GM18870 (cell line): ENCODE data around the gene PRKAG2.
"Not testable (repeated sequence)": the region's sequence is repeated elsewhere in the genome, so short reads cannot be mapped to it uniquely, and the experiment has no call there.

ENCODE experiments used
- ATAC-seq: cut with Tn5 transposase; IDR thresholded peaks from one replicate; pipeline ENCODE4 v1.9.1; 2021; ENCODE audit warnings: moderate library complexity; ENCODE audit not compliant: unreplicated experiment

PRKAG2 gene

DNA sequence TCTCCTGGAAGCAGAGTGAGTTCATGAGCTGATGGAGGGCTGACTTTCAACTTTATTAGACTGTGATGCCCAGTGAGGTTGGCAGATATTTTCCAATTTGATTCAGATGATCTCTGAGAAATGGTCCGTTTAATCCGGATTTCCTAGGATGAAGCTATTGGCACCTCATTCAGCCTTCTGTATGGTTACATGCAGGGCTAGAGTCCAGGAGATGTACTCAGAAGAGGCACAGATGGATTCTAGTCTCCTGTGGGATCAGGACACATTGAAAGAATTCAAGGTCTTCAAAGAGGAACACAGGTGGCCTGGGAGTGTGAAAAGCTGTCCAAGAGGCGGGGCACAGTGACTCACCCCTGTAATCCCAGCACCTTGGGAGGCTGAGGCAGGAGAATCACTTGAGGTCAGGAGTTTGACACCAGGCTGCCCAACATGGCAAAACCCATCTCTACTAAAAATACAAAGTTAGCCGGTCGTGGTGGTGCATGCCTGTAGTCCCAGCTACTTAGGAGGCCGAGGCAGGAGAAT is 334.2 kb downstream of the PRKAG2 start:
- ATAC-seq = no peak

- ATAC-seq = no peak
These were observed 335.0 kb downstream of the PRKAG2 start for GRCh38 chr7:151541709-151542499.

- no peak for ATAC-seq
These were observed 336.8 kb downstream of the PRKAG2 start for GRCh38 chr7:151540146-151540545.

- ATAC-seq = peak; percentile 81
These were observed 337.7 kb downstream of the PRKAG2 start for GRCh38 chr7:151539088-151539671.

DNA sequence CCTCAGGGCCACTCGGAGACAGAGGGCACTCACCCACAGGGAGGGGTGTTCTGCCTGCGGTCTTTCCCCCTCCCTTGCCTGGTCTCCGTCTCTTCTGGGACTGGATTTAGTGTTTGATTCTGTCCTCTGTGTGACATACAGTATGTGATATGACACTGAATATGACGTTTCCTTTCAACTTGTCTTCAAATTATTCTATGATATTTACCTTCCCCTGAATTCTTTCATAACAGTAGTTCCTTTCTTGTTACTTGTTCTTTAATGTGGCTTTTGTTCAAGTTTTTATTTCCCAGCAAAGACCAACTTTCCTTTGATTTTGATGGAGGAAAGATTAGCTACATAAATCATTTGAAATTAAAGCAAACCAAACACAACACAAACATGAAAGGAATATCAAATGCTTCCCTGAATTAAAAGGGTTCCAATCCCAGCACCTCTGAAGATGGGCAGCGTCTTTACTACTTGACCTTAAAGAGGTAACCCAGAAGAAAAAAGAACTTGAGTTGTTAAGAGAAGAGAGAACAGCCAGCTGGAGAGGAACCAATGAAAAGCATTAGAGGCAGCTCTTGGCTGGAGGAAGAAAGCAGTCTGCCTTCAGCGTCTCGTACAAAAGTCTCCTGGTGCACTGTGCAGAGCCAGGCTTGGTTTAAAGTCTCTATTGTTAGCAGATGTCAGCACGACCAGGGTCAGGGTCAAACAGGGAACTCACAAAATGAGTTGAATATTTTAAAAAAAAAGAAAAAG is 338.9 kb downstream of the PRKAG2 start:
- ATAC-seq = no peak

- ATAC-seq = not testable (repeated sequence)
These were observed 340.7 kb downstream of the PRKAG2 start for GRCh38 chr7:151536178-151536577.

GRCh38 chr7:151529842-151530241 is 347.1 kb downstream of the PRKAG2 start:
- ATAC-seq = no peak

DNA sequence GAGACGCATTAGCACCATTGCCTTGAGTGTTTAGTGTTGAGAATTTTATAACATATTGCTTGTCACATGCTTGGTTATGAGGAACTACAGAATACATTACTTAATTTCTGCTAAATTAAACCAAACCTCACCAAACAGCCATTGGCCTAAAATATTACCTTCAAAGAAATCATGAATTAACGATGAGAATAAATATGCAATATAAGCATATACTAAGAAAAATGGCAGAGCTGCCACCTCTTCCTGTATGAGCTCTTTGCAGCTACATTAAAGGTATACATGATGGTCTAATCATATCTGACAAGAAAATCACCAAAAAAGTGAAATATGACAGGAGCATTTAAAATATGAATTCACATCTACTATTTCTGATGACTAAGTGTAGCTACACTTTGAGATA is 352.1 kb downstream of the PRKAG2 start:
- no peak for ATAC-seq

DNA sequence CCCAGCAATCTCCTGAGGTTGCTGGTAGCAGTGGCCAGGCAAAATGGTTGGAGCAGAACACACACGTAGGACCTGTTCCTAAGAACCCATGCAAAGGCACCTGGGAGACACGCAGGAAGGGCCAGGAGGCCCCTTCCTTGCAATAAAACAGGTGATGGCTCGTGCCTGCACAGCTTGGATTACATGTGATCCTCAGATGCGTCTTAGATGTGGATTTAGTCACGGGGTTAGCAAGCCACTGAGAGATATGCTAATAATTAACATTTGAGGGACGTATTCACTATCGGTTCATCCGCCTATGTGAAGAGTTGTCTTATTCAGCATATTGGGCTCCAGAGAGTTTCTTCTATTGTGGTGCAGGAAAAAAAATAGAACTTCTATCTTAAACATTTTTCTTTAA is 352.6 kb downstream of the PRKAG2 start:
- ATAC-seq = no peak

GRCh38 chr7:151520419-151521261 is 356.3 kb downstream of the PRKAG2 start:
- no peak for ATAC-seq

DNA sequence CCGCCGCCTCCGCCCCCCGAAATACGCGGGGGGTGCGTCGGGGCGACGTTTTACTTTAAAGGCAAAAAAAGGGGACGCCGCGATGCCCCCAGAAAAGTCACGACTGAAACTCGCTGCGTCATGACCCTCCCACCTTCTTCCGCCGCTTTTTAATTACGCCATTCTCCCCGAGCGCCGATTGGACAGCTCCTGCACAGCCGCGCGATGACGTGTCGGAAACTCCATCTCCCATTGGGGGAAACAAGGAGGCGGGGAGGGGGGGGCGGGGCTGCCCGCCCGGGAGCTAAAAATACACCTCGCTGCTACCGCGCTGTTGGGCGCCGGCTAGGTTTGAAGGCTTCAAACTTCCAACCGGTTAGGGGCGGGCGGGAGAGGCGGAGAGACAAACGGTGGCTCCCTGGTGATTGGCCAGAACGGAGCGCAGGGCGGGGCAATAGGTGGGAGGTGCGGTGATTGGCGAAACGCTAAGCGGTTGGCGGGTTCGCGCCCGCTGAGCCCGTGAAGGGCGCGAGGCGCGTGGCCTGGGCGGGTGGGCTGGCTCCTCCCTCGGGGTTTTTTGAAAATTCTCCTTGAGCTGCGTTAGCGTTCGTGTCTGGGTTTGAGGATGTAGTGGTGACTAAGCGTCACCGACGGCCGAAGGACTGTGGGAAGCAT is 357.0 kb downstream of the PRKAG2 start, which contains the start of gene RHEB:
TSS of gene RHEB (minus strand) at position 131 of the 654 bp plus-strand sequence. CDS start 384 bp downstream, outside the sequence.
- ATAC-seq = peak; percentile 78

- ATAC-seq = peak; percentile 32
These were observed 357.8 kb downstream of the PRKAG2 start for GRCh38 chr7:151518947-151519764.

DNA sequence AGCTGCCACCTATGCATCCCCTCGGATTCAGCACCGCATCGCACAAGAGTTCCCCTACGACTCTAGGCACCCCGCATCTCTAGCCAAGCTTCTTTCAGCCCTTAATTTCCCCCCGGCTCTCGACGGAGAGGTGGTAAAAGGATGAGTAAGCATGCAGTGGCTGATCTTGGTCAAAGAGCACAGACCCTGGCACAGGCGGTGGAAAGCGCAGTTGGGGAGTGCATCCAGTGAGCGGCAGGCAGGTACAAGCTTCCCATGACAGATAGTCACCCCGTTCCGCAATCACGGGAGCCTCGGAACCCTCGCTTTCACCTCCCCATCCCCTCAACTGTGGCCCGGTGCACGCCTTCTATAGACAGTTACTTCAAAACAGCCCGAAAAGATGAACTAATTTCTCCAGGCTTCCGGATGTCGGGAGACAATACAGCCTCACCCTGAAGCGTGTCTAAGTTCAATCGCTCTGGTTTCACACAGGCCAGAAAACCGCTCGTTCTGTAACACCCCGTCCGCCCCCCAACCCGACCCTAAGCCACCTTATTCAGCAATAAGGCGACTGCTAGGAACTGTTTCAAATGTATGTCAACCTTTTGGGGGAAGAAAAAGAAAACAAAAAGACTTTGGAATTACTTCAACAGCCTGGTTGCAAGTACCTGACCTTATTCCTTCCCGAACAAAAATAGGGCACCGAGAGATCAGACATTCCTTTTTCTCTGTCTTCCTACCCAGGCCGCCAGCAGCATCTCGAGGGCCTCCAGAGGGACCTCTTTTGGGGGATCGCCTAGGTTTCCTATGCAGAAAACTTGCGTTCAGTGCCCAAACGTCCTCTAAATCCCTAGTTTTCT is 358.6 kb downstream of the PRKAG2 start:
- no peak for ATAC-seq

DNA sequence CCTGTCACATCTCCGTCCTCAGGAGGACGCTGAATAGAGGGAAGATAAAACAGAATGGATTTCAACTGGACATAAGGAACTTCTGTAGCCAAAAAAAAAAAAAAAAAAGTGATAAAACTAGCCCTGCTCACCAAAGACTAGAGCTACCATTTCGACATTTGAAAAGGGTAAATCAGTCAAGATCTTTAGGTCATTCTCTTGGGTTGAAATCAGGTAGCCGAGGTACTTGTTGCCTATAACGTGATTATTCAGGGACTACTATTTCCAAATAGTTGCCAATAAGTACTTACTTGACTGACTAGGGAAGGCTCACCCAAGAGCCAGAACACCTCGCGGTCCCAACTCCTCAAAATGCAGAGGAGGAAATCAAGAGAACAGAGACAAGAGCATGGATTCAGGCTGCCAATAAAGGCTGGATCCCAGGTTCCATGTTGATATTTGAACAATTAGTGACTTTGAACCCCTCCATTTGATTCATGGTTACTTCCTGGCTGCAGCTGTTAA is 359.3 kb downstream of the PRKAG2 start:
- no peak for ATAC-seq

- ATAC-seq = no peak
These were observed 361.7 kb downstream of the PRKAG2 start for GRCh38 chr7:151515276-151515565.

GRCh38 chr7:151514461-151515275 is 362.2 kb downstream of the PRKAG2 start:
- no peak for ATAC-seq

- no peak for ATAC-seq
These were observed 363.8 kb downstream of the PRKAG2 start for GRCh38 chr7:151513133-151513532.

GRCh38 chr7:151512353-151512752 is 364.6 kb downstream of the PRKAG2 start:
- ATAC-seq = no peak
